HG02840 (cell line): ENCODE measurements around the gene STX8.
"Not testable (repeated sequence)": the region's sequence is repeated elsewhere in the genome, so short reads cannot be mapped to it uniquely, and the experiment has no call there.

Experiments used
- ATAC-seq: cut with Tn5 transposase; IDR thresholded peaks from one replicate; pipeline ENCODE4 v1.9.1; 2021; ENCODE audit warnings: mild to moderate bottlenecking, moderate library complexity, moderate number of reproducible peaks; ENCODE audit not compliant: unreplicated experiment, low FRiP score

STX8 gene

GRCh38 chr17:9273428-9274391, 301.9 kb downstream of the STX8 start:
- no peak for ATAC-seq

- ATAC-seq = no peak
Observed at GRCh38 chr17:9272501-9273200, 303.0 kb downstream of the STX8 start.

- no peak for ATAC-seq
Observed at GRCh38 chr17:9271989-9272388, 303.6 kb downstream of the STX8 start.

GRCh38 chr17:9270921-9271320, 304.7 kb downstream of the STX8 start:
- ATAC-seq = no peak

- ATAC-seq = no peak
Observed at GRCh38 chr17:9269350-9270035, 306.1 kb downstream of the STX8 start.

GRCh38 chr17:9268546-9268945, 307.1 kb downstream of the STX8 start:
- no peak for ATAC-seq

- ATAC-seq = no peak
Observed at GRCh38 chr17:9266697-9267117, 308.9 kb downstream of the STX8 start.

GRCh38 chr17:9266031-9266680, 309.5 kb downstream of the STX8 start:
- ATAC-seq = no peak

GRCh38 chr17:9261081-9262012, 314.3 kb downstream of the STX8 start:
- ATAC-seq = no peak

- no peak for ATAC-seq
Observed at GRCh38 chr17:9259419-9259818, 316.2 kb downstream of the STX8 start.

- ATAC-seq = no peak
Observed at GRCh38 chr17:9258115-9259015, 317.3 kb downstream of the STX8 start.

- not testable (repeated sequence) for ATAC-seq
Observed at GRCh38 chr17:9257630-9257965, 318.0 kb downstream of the STX8 start.

GRCh38 chr17:9256751-9257629, 318.6 kb downstream of the STX8 start:
- no peak for ATAC-seq

- ATAC-seq = no peak
Observed at GRCh38 chr17:9256361-9256750, 319.3 kb downstream of the STX8 start.

GRCh38 chr17:9255833-9256232, 319.8 kb downstream of the STX8 start:
- ATAC-seq = no peak

GRCh38 chr17:9254841-9255240, 320.8 kb downstream of the STX8 start:
- no peak for ATAC-seq

- ATAC-seq = no peak
Observed at GRCh38 chr17:9253308-9253707, 322.3 kb downstream of the STX8 start.

- ATAC-seq = no peak
Observed at GRCh38 chr17:9251273-9251672, 324.3 kb downstream of the STX8 start.
